Subcutaneous adipose tissue (tissue), 4 donors: ENCODE measurements around the gene SMG6. TPM values are rescaled to one million over a fixed set of nuclear protein-coding genes. Genes with fewer than 3 reads are reported as not detected.

Experiments
- total RNA-seq, 4 donors: library from RNA; depleted of rRNA; stranded (reverse); fragments of >200 nt; gene quantifications; one replicate each; pipeline ENCODE4 v1.1.0, GENCODE V29; 2016
- TF ChIP-seq, protein P1 (sequence below): fragments of 450-650 bp; IDR thresholded peaks from one replicate; pipeline ENCODE4 v1.5.1; 2016; ENCODE audit warnings: low read depth, mild to moderate bottlenecking, control low read depth, antibody characterized with exemption, moderate library complexity

Gene SMG6
- total RNA-seq, 4 donors from 2014 or later, result 14.5 to 50.7 (median 19.4) TPM

- TF ChIP-seq, protein P1, sequence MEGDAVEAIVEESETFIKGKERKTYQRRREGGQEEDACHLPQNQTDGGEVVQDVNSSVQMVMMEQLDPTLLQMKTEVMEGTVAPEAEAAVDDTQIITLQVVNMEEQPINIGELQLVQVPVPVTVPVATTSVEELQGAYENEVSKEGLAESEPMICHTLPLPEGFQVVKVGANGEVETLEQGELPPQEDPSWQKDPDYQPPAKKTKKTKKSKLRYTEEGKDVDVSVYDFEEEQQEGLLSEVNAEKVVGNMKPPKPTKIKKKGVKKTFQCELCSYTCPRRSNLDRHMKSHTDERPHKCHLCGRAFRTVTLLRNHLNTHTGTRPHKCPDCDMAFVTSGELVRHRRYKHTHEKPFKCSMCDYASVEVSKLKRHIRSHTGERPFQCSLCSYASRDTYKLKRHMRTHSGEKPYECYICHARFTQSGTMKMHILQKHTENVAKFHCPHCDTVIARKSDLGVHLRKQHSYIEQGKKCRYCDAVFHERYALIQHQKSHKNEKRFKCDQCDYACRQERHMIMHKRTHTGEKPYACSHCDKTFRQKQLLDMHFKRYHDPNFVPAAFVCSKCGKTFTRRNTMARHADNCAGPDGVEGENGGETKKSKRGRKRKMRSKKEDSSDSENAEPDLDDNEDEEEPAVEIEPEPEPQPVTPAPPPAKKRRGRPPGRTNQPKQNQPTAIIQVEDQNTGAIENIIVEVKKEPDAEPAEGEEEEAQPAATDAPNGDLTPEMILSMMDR, result no peak
Measured at GRCh38 chr17:2237521-2237921, 66.1 kb downstream of the SMG6 start.

DNA sequence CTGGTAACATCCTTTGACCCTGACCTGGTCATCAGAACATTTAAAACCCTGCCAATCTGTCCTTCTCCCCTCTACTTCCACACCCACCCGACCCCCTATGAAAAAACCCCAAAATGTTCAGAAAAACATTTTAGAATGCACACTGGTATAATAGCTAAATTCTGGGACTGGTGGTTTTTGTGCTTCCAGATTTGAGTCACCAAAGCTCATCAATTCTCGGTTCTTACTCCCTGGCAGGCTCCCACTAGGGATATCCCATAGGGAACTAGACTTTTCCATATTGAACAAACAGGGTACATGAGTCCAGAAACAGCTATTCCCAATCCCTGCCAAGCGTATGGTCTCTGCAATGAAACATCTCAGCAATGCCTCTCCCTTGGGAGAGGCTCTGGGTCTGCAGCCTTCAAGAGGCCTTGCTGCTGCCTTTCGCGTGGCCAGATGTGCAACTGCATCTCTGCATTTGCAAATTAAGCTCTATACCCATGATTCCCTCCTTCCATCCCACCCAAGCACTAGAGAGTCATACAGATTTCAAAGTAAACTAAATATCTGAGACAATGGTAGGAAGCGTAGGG, 67.7 kb downstream of the SMG6 start:
- TF ChIP-seq, protein P1, result no peak

DNA sequence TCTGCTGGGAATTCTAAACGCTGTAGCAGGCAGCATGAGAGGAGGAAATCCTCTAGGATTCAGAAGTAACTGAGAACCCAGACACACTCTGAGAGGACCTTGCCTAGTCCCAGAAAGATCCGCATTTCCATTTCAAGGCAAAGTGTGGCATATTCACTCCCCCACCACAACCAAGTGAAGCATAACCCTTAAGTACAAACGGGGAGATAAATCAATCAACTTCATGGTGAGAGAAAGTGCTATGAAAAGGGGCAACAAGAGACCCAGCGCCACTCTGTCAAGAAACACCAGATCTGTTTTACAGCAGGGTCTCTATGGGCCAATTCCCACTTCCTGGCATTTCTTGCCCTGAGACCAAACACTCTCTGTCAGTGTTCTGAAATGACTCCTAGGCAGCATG, 68.3 kb downstream of the SMG6 start:
- TF ChIP-seq, protein P1, result no peak

DNA sequence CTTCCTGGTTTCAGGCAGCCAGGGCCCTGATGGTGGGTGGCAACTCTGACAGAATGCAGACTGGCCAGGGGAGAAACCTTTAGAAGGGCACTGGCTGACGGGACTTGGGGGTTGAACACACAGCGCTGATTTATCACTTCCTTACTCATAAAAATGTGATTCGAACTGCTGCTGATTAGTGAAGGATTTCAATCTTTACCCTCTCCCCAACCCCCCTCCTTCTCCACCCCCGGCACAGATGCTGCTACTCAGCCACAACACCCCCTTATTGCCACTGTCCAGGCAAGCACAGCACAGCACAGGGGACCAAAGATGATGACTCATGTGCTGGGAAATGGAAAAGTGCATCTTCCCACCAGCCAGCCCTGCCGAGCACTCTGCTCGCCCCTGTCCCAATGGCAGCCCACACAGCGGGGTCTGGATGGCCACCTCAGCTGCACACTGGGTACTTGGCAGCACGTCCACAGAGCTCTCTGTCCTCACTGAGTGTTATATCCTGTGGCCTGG, 70.1 kb downstream of the SMG6 start:
- TF ChIP-seq, protein P1, result no peak

- TF ChIP-seq, protein P1, result no peak
Measured at GRCh38 chr17:2232244-2232638, 71.3 kb downstream of the SMG6 start.

GRCh38 chr17:2230877-2231276, 72.7 kb downstream of the SMG6 start:
- TF ChIP-seq, protein P1, result no peak

GRCh38 chr17:2227025-2227699, 76.4 kb downstream of the SMG6 start:
- TF ChIP-seq, protein P1, result no peak
